ENCODE data around the gene RNF207. TPM values are rescaled to one million over a fixed set of nuclear protein-coding genes. Genes with fewer than 3 reads are reported as not detected.

RNF207 gene
- total and polyA plus RNA-seq, 2 of the 13 experiments (the other 11 are each of a cell fraction or from before 2014, with no cell fraction given) = 9.8 to 15.9 TPM

DNA sequence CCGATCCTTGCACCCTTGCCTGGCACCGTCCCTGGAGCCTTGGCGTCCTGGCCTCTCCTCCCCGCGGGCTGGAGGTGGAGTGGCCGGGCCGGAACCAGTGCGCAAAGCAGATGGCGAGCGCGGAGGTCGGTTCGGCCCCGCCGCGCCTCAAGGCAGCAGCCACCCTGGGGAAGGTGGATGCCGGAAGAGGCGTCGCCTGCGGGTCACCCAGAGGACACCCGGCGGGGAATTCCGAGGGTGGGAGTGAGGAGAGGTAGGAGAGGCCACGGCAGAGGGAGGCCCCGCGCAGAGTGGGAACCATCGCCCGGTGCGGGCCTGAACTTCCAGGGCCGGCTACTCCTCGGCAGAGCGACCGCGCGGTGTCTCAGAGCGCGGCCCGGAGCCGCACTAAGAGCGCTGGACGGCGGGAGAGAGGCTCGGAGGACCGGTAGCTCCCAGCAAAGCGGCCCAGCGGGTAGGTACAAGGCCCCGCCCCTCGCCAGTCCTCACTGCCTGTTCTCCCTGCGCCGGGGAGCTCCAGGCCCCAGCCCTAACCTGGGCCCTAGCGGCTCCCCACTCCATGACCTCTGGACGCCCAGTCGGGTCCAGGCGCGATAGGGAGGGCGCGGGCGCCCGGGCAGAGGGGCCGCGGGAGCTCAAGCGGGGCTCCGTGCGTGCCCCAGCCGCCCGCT is at the start of gene RNF207 (continued):
- TF ChIP-seq, protein P1, sequence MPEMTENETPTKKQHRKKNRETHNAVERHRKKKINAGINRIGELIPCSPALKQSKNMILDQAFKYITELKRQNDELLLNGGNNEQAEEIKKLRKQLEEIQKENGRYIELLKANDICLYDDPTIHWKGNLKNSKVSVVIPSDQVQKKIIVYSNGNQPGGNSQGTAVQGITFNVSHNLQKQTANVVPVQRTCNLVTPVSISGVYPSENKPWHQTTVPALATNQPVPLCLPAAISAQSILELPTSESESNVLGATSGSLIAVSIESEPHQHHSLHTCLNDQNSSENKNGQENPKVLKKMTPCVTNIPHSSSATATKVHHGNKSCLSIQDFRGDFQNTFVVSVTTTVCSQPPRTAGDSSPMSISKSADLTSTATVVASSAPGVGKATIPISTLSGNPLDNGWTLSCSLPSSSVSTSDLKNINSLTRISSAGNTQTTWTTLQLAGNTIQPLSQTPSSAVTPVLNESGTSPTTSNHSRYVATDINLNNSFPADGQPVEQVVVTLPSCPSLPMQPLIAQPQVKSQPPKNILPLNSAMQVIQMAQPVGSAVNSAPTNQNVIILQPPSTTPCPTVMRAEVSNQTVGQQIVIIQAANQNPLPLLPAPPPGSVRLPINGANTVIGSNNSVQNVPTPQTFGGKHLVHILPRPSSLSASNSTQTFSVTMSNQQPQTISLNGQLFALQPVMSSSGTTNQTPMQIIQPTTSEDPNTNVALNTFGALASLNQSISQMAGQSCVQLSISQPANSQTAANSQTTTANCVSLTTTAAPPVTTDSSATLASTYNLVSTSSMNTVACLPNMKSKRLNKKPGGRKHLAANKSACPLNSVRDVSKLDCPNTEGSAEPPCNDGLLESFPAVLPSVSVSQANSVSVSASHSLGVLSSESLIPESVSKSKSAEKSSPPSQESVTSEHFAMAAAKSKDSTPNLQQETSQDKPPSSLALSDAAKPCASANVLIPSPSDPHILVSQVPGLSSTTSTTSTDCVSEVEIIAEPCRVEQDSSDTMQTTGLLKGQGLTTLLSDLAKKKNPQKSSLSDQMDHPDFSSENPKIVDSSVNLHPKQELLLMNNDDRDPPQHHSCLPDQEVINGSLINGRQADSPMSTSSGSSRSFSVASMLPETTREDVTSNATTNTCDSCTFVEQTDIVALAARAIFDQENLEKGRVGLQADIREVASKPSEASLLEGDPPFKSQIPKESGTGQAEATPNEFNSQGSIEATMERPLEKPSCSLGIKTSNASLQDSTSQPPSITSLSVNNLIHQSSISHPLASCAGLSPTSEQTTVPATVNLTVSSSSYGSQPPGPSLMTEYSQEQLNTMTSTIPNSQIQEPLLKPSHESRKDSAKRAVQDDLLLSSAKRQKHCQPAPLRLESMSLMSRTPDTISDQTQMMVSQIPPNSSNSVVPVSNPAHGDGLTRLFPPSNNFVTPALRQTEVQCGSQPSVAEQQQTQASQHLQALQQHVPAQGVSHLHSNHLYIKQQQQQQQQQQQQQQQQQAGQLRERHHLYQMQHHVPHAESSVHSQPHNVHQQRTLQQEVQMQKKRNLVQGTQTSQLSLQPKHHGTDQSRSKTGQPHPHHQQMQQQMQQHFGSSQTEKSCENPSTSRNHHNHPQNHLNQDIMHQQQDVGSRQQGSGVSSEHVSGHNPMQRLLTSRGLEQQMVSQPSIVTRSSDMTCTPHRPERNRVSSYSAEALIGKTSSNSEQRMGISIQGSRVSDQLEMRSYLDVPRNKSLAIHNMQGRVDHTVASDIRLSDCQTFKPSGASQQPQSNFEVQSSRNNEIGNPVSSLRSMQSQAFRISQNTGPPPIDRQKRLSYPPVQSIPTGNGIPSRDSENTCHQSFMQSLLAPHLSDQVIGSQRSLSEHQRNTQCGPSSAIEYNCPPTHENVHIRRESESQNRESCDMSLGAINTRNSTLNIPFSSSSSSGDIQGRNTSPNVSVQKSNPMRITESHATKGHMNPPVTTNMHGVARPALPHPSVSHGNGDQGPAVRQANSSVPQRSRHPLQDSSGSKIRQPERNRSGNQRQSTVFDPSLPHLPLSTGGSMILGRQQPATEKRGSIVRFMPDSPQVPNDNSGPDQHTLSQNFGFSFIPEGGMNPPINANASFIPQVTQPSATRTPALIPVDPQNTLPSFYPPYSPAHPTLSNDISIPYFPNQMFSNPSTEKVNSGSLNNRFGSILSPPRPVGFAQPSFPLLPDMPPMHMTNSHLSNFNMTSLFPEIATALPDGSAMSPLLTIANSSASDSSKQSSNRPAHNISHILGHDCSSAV (CRISPR knock-in tag; IDR thresholded peaks at IDR 0.05; ENCODE audit: borderline replicate concordance) = no peak
- peak; percentile 67; the same call in 1 of the 2 replicates for TF ChIP-seq ZNF343 (CRISPR knock-in tag; IDR thresholded peaks at IDR 0.05)
- TF ChIP-seq, protein P2, sequence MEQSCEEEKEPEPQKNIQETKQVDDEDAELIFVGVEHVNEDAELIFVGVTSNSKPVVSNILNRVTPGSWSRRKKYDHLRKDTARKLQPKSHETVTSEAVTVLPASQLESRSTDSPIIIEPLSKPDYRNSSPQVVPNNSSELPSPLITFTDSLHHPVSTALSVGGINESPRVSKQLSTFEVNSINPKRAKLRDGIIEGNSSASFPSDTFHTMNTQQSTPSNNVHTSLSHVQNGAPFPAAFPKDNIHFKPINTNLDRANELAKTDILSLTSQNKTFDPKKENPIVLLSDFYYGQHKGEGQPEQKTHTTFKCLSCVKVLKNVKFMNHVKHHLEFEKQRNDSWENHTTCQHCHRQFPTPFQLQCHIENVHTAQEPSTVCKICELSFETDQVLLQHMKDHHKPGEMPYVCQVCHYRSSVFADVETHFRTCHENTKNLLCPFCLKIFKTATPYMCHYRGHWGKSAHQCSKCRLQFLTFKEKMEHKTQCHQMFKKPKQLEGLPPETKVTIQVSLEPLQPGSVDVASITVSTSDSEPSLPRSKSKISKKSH (CRISPR knock-in tag; IDR thresholded peaks at IDR 0.05; ENCODE audit: borderline replicate concordance) = peak; percentile 41; the same call in 1 of the 2 replicates
- TF ChIP-seq ZSCAN9 (CRISPR knock-in tag; IDR thresholded peaks at IDR 0.05; ENCODE audit: borderline replicate concordance) = no peak
- TF ChIP-seq, protein P3, sequence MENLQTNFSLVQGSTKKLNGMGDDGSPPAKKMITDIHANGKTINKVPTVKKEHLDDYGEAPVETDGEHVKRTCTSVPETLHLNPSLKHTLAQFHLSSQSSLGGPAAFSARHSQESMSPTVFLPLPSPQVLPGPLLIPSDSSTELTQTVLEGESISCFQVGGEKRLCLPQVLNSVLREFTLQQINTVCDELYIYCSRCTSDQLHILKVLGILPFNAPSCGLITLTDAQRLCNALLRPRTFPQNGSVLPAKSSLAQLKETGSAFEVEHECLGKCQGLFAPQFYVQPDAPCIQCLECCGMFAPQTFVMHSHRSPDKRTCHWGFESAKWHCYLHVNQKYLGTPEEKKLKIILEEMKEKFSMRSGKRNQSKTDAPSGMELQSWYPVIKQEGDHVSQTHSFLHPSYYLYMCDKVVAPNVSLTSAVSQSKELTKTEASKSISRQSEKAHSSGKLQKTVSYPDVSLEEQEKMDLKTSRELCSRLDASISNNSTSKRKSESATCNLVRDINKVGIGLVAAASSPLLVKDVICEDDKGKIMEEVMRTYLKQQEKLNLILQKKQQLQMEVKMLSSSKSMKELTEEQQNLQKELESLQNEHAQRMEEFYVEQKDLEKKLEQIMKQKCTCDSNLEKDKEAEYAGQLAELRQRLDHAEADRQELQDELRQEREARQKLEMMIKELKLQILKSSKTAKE (CRISPR knock-in tag; IDR thresholded peaks at IDR 0.05; ENCODE audit: borderline replicate concordance) = peak; percentile 68; the same call in 1 of the 2 replicates
- no peak for TF ChIP-seq PCBP1 (IDR thresholded peaks at IDR 0.05; ENCODE audit: borderline replicate concordance, low read depth, low read length)
- TF ChIP-seq AKAP8 (CRISPR knock-in tag; IDR thresholded peaks at IDR 0.05) = 0 out of 2 replicates have a peak, but pooled peaks have one; percentile 58
- no peak for TF ChIP-seq CC2D1A (CRISPR knock-in tag; IDR thresholded peaks at IDR 0.05)
- peak in 1 of 2 experiments; percentile 55; a peak in 1 of 4 replicates for TF ChIP-seq KLF16 (CRISPR knock-in tag; IDR thresholded peaks at IDR 0.05)
- TF ChIP-seq, protein P4, sequence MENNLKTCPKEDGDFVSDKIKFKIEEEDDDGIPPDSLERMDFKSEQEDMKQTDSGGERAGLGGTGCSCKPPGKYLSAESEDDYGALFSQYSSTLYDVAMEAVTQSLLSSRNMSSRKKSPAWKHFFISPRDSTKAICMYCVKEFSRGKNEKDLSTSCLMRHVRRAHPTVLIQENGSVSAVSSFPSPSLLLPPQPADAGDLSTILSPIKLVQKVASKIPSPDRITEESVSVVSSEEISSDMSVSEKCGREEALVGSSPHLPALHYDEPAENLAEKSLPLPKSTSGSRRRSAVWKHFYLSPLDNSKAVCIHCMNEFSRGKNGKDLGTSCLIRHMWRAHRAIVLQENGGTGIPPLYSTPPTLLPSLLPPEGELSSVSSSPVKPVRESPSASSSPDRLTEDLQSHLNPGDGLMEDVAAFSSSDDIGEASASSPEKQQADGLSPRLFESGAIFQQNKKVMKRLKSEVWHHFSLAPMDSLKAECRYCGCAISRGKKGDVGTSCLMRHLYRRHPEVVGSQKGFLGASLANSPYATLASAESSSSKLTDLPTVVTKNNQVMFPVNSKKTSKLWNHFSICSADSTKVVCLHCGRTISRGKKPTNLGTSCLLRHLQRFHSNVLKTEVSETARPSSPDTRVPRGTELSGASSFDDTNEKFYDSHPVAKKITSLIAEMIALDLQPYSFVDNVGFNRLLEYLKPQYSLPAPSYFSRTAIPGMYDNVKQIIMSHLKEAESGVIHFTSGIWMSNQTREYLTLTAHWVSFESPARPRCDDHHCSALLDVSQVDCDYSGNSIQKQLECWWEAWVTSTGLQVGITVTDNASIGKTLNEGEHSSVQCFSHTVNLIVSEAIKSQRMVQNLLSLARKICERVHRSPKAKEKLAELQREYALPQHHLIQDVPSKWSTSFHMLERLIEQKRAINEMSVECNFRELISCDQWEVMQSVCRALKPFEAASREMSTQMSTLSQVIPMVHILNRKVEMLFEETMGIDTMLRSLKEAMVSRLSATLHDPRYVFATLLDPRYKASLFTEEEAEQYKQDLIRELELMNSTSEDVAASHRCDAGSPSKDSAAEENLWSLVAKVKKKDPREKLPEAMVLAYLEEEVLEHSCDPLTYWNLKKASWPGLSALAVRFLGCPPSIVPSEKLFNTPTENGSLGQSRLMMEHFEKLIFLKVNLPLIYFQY (CRISPR knock-in tag; IDR thresholded peaks at IDR 0.05; ENCODE audit: borderline replicate concordance) = 0 out of 2 replicates have a peak, but pooled peaks have one; percentile 75
- no peak for TF ChIP-seq HNRNPH1 (optimal IDR thresholded peaks at IDR 0.05; ENCODE audit: low read depth, low read length)
